Activated CD4-positive, alpha-beta T cell treated with anti-CD3 and anti-CD28 coated beads, Interleukin-2, Interleukin-4, amounts not matched to agents 100 ng/mL and 50 ng/mL, durations not matched to agents 16 hours and 8 hours (primary cell): ENCODE measurements around the gene SLC5A10.

Source experiments
- DNase-seq: peaks from one replicate; pipeline ENCODE4 v3.0.0-alpha.2; 2020; ENCODE audit warnings: low spot score

The SLC5A10 gene

GRCh38 chr17:18986541-18987229 lies 34.7 kb downstream of the SLC5A10 start:
- no peak for DNase-seq

GRCh38 chr17:18987230-18987610 lies 35.3 kb downstream of the SLC5A10 start:
- DNase-seq = no peak

GRCh38 chr17:18987862-18988545 lies 36.0 kb downstream of the SLC5A10 start:
- DNase-seq = no peak

- no peak for DNase-seq
Measured at GRCh38 chr17:18988546-18989173, 36.7 kb downstream of the SLC5A10 start.

GRCh38 chr17:18990331-18990730 lies 38.4 kb downstream of the SLC5A10 start:
- no peak for DNase-seq

- DNase-seq = no peak
Measured at GRCh38 chr17:18991531-18992315, 39.8 kb downstream of the SLC5A10 start.

GRCh38 chr17:18992454-18993130 lies 40.6 kb downstream of the SLC5A10 start:
- DNase-seq = peak; percentile 10

- DNase-seq = no peak
Measured at GRCh38 chr17:18993905-18994526, 42.1 kb downstream of the SLC5A10 start.

- DNase-seq = no peak
Measured at GRCh38 chr17:18994631-18995030, 42.7 kb downstream of the SLC5A10 start.

GRCh38 chr17:18995220-18995619 lies 43.3 kb downstream of the SLC5A10 start:
- no peak for DNase-seq

GRCh38 chr17:18996458-18996857 lies 44.5 kb downstream of the SLC5A10 start:
- DNase-seq = no peak

- DNase-seq = no peak
Measured at GRCh38 chr17:18997650-18998196, 45.8 kb downstream of the SLC5A10 start.

GRCh38 chr17:18999394-18999793 lies 47.4 kb downstream of the SLC5A10 start:
- no peak for DNase-seq

GRCh38 chr17:18999911-19000310 lies 47.9 kb downstream of the SLC5A10 start:
- DNase-seq = no peak

GRCh38 chr17:19000531-19001325 lies 48.8 kb downstream of the SLC5A10 start:
- no peak for DNase-seq

- DNase-seq = no peak
Measured at GRCh38 chr17:19001907-19002590, 50.1 kb downstream of the SLC5A10 start.

GRCh38 chr17:19002805-19003542 lies 51.0 kb downstream of the SLC5A10 start:
- DNase-seq = no peak

GRCh38 chr17:19003543-19004420 lies 51.8 kb downstream of the SLC5A10 start:
- DNase-seq = peak; percentile 26
